Activated CD4-positive, alpha-beta T cell treated with anti-CD3 and anti-CD28 coated beads, Interleukin-2, Interleukin-6, amounts not matched to agents 100 ng/mL and 50 ng/mL, durations not matched to agents 16 hours and 8 hours (primary cell): ENCODE data around the gene ANKRD30A.
"Not testable (repeated sequence)": the region's sequence is repeated elsewhere in the genome, so short reads cannot be mapped to it uniquely, and the experiment has no call there.

ENCODE experiments used
- DNase-seq: peaks from one replicate; pipeline ENCODE4 v3.0.0-alpha.2; 2020

Gene ANKRD30A

GRCh38 chr10:37263304-37263703, 137.9 kb downstream of the ANKRD30A start:
- DNase-seq, result no peak

- DNase-seq, result no peak
Observed at GRCh38 chr10:37268266-37268665, 142.9 kb downstream of the ANKRD30A start.

DNA sequence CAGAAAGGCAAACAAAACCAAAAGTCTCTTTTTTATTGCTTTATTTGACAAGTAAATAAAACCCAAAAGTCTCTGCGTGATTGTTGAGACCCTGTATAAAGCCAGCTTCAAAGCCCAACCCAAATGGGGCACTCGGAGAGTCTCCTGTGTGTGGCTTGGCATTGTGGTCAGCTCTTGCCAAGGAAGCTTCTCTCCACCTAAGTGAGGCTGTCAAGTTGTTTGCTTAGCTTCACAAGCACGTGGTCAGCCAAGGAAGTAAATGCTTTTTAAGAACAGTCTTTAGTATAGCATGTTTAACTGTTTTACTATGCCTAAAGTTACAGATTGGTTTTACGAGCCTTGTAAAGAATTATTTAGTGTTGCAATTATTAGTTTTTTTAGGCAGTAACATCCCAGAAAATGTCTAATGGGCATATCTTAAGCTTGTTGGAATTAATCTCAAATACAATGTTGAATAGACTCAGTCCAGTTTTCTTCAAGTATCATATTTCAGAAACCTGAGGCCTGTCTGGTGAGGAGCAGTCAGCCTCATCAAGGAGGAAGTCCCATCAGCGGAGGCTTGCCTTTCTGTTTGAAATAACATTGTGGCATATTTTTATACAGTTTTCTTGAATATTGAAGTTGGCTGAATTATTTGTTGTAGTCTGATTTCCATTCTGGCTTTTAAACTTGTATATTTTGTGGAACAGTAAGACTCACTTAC, 144.3 kb downstream of the ANKRD30A start:
- no peak for DNase-seq

GRCh38 chr10:37275216-37275777, 149.9 kb downstream of the ANKRD30A start:
- no peak for DNase-seq

DNA sequence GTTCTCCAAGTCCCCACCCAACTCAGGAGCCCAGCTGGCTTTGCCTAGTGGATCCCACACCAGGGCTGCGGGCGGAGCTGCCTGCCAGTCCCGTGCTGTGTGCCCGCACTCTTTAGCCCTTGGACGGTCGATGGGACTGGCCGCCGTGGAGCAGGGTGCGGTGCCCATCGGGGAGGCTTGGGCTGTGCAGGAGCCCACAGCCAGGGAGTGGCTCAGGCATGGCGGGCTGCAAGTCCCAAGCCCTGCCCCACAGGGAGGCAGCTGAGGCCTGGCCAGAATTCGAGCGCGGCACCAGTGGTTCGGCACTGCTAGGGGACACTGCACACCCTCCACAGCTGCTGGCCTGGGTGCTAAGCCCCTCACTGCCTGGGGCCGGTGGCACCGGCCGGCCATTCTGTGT, 159.7 kb downstream of the ANKRD30A start:
- DNase-seq, result no peak

DNA sequence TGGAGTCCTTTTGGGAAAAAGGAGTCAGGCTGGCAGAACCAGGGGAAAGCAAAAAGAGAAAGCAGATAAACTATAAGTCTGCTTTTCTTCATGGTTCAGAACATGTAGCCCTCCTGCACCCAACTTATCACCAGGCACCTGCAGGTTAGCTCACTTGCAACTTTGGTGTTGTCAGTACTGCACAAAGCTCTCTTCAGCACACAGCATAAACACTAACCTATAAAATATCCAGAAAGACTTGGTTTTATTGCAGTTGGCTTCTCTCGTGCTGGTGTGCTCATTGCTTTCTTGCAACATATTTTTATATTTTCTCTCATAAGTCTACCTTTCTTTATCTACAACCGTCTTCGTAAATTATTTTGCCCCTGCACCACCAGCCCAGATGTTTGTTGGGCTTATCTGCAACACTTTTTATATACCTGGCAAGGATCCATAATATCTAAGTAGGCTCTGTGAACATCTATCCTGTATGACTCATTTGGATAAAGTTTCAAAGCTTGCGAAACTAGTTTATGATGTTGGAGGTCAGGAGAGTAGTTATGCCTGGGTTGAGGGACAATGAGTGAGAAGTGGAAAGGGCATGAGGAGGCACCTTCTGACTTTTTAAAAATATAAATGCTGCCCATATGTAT, 164.6 kb downstream of the ANKRD30A start:
- DNase-seq, result no peak

- no peak for DNase-seq
Observed at GRCh38 chr10:37301271-37301670, 175.9 kb downstream of the ANKRD30A start.

GRCh38 chr10:37304036-37304435, 178.6 kb downstream of the ANKRD30A start:
- DNase-seq, result no peak

DNA sequence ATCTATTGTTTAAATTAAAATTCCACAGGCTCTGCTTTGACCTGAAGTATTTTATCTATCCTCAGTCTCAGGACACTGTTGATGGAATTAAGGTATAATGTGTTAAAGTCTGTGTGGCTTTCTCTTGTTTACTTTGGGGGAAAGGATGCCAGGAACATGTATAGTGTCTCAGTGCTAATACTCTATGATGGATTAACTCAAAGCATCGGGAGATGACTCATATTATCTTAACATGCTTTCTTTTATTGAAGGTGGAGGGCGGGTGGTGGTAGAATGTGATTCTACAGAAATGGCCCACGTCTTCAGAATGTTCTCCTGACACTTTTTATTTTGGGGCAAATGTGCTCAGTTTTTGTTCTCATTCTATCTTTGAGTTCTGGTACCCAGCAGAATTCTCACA, 189.0 kb downstream of the ANKRD30A start:
- no peak for DNase-seq

- no peak for DNase-seq
Observed at GRCh38 chr10:37314862-37315261, 189.5 kb downstream of the ANKRD30A start.

GRCh38 chr10:37344413-37344812, 219.0 kb downstream of the ANKRD30A start:
- DNase-seq, result no peak

- no peak for DNase-seq
Observed at GRCh38 chr10:37379991-37380390, 254.6 kb downstream of the ANKRD30A start.

GRCh38 chr10:37381271-37381670, 255.9 kb downstream of the ANKRD30A start:
- DNase-seq, result no peak

DNA sequence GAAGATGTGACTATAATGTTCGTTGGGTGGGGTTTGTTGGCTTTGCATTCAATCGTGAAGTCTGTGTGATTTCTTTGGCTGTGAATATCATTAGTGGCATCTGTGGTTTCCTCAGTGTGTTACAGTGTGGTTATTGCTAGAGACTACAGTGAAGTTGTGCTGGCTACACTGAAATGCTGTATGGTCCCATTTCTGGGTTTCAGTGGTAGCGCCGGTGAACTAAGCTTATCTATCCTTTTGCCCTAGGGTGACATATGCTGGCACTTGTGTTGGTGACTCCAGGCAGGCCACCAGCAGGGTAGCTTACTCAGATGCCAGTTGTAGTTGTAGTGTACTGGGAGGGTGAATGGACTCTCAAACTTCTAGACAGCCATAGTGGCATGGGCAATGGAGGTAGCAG, 259.5 kb downstream of the ANKRD30A start:
- no peak for DNase-seq

DNA sequence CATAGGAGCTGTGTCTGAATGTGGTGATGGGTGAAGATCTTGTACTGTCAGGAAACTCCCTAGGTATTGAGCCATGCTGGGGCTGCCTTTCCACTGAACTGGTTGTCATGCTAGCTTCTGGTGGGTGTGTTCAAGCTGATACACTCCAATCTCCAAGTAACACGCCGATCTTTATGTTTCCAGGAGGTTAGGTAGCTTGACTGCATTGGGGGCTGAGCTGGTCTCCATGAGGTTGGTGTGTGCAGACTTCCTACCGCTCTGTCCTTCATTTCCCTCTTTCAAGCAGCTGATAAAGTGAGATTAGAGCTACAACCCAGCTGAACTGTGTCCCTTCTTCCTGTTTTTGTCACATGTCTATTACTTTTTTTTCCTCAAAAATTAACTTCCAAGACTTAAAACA, 265.5 kb downstream of the ANKRD30A start:
- DNase-seq, result no peak

- not testable (repeated sequence) for DNase-seq
Observed at GRCh38 chr10:37400774-37401173, 275.4 kb downstream of the ANKRD30A start.

DNA sequence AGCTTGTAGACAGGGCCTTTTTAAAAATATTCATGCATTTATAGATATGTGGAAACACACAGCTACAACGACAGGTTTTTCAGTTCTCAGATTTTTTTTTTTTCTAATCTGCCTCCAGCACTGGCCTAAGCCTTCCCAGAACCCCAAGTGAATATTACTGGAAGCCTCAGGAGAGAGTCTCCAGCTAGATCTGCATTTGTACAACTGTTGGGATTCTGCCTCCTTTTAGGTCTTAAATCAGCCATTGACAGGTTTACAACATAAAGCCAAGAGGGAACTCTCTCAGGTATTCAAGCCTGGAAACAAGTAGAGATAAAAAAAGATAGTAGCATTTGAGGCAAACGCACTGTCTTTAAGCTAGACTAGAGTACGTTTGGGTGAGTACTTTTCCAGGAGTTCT, 275.8 kb downstream of the ANKRD30A start:
- no peak for DNase-seq

DNA sequence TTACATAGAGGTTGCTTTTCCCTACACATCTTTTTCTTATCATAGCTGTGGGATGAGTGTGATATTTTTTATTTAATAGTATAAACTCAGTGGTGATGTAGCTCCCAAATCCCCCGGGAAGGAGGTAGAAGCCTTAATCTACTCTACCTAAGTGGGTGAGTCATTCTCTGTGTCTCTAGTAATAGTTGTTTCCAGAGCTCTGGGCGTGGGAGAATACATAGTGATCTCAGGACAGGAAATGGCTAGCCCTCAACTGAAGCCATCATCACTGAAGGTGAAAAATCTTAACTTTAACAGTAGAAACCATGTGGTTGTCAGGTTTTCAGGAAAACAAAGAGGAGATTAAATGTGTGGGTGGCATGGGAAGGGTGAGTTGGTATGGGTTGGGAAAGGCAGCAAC, 278.4 kb downstream of the ANKRD30A start:
- no peak for DNase-seq
